Measurements from ENCODE around the gene NOTCH4. TPM values are rescaled to one million over a fixed set of nuclear protein-coding genes. Genes with fewer than 3 reads are reported as not detected.

The NOTCH4 gene
- total RNA-seq, 4 donors from 2014 or later: 16.7 to 212 (median 47.0) TPM

- TF ChIP-seq CTCF (IDR thresholded peaks at IDR 0.05; ENCODE audit: low read depth): no peak
Measured at GRCh38 chr6:32149092-32149755, 74.6 kb downstream of the NOTCH4 start.

- no peak for TF ChIP-seq CTCF (IDR thresholded peaks at IDR 0.05; ENCODE audit: low read depth)
Measured at GRCh38 chr6:32148289-32149091, 75.4 kb downstream of the NOTCH4 start.

- no peak for TF ChIP-seq CTCF (IDR thresholded peaks at IDR 0.05; ENCODE audit: low read depth)
Measured at GRCh38 chr6:32147401-32148132, 76.3 kb downstream of the NOTCH4 start.

- TF ChIP-seq CTCF (IDR thresholded peaks at IDR 0.05; ENCODE audit: low read depth): no peak
Measured at GRCh38 chr6:32146687-32147086, 77.2 kb downstream of the NOTCH4 start.

- no peak for TF ChIP-seq CTCF (IDR thresholded peaks at IDR 0.05; ENCODE audit: low read depth)
Measured at GRCh38 chr6:32146287-32146686, 77.6 kb downstream of the NOTCH4 start.

Small RNA genes within 50 kb of the gene (small RNA-seq; reads per million reads assigned to genes)
- gene AL662884.1 (not detected), gene MIR6833 (not detected)

Other genes with a start within 250 kb of the NOTCH4 start
- gene C4A, start 242.0 kb downstream of the NOTCH4 start, total RNA-seq: 10 to 100 TPM in 3 of 4 donors, 1 to 10 TPM in 1; 5.1 to 17.2 (median 13.5) TPM
- gene C4B, start 209.3 kb downstream of the NOTCH4 start, total RNA-seq: 10 to 100 TPM in 1 of 4 donors, 1 to 10 TPM in 3; 5.1 to 17.3 (median 8.9) TPM
- under 1 TPM in 1 of 4 donors, not detected in 3; 0.57 TPM for gene CYP21A2, start 185.7 kb downstream of the NOTCH4 start, total RNA-seq
- 100 to 1,000 TPM in 3 of 4 donors, 10 to 100 TPM in 1; 93.9 to 261 (median 142) TPM for gene TNXB, start 114.7 kb downstream of the NOTCH4 start, total RNA-seq
- 10 to 100 TPM; 27.6 to 64.0 (median 30.9) TPM for gene ATF6B, start 95.8 kb downstream of the NOTCH4 start, total RNA-seq
- gene FKBPL, start 93.8 kb downstream of the NOTCH4 start, total RNA-seq: 1 to 10 TPM in 3 of 4 donors, under 1 TPM in 1; 0.98 to 3.2 (median 2.1) TPM
- 1 to 10 TPM in 1 of 4 donors, under 1 TPM in 2, not detected in 1; 0.34 to 1.3 (median 0.57) TPM for gene PRRT1, start 72.1 kb downstream of the NOTCH4 start, total RNA-seq
- gene PPT2, start 69.9 kb downstream of the NOTCH4 start, total RNA-seq: 10 to 100 TPM; 16.5 to 44.8 (median 22.1) TPM
- gene EGFL8, start 59.5 kb downstream of the NOTCH4 start, total RNA-seq: 10 to 100 TPM in 1 of 4 donors, 1 to 10 TPM in 3; 2.3 to 13.0 (median 5.6) TPM
- gene AGPAT1, start 48.0 kb downstream of the NOTCH4 start, total RNA-seq: 10 to 100 TPM; 17.8 to 28.2 (median 25.6) TPM
- 10 to 100 TPM; 46.5 to 68.0 (median 52.8) TPM for gene RNF5, start 45.7 kb downstream of the NOTCH4 start, total RNA-seq
- 1 to 10 TPM; 2.4 to 5.5 (median 2.8) TPM for gene AGER, start 39.8 kb downstream of the NOTCH4 start, total RNA-seq
- gene PBX2, start 33.9 kb downstream of the NOTCH4 start, total RNA-seq: 10 to 100 TPM; 26.9 to 40.9 (median 33.7) TPM
- gene GPSM3, start 31.4 kb downstream of the NOTCH4 start, total RNA-seq: 10 to 100 TPM in 3 of 4 donors, 1 to 10 TPM in 1; 10.0 to 46.2 (median 12.0) TPM
- gene TSBP1, start 147.8 kb upstream of the NOTCH4 start, total RNA-seq: not detected
- not detected for gene BTNL2, start 183.1 kb upstream of the NOTCH4 start, total RNA-seq
- gene HLA-DRA, start 215.8 kb upstream of the NOTCH4 start, total RNA-seq: 100 to 1,000 TPM; 228 to 978 (median 306) TPM

Data from subcutaneous adipose tissue (tissue), 4 donors.